Forelimb muscle (tissue), 1 donor: ENCODE measurements around the gene PRDM5. TPM values are rescaled to one million over a fixed set of nuclear protein-coding genes. Genes with fewer than 3 reads are reported as not detected.

Experiments
- DNase-seq: peaks from one replicate; pipeline ENCODE4 v3.0.0-alpha.2; 2013; ENCODE audit warnings: low read depth
- polyA plus RNA-seq: library from polyadenylated mRNA; unstranded; fragments of 120-200 nt; gene quantifications from one replicate; pipeline ENCODE4 v1.2.1, GENCODE V29; 2013; ENCODE audit not compliant: insufficient read length

Gene PRDM5
- polyA plus RNA-seq: 9.0 TPM

DNA sequence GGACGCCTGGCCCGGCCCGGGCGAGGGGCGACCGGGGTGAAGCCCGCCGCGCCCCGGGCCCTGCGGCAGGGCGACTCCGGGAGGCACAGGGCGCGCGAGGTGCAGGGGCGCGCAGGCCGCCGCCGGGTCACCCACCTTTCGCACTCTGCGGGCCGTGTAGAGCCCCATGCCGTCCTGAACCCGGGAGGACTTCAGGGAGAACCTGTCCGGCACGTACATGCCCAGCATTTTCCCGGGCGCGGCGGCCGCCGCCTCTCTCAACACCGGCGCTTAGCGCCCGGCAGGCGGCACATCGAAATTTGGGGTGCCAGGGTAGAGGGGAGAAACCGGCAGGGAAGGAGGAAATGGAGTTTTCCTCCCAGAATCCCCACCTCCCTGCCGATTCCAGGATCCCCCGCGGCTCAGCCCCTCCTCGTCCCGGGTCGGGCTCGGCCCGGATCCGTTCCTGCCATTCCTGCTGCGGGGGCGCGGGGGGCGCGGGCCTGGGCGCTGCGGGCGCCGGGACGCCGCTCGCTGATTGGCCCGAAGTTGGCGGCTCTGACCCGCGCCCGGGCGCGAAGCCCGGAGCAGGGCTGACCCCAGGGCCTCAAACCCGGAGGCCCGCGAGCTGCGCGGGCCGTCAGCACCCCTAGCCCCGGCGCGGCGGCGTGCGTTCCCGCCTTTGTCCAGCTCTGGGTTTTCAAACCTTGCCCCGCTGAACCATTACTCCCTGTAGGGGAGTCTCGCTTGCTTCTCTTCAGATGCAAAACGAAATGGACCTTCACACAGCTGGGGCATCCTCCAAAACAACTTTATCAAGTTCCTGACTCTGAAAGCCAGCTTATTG lies at the start of gene PRDM5:
Gene PRDM5, minus strand, starts transcription at position 346 of the 826 bp plus-strand sequence. Its CDS starts 118 bp downstream, at position 228.
- peak; percentile 29 for DNase-seq

DNA sequence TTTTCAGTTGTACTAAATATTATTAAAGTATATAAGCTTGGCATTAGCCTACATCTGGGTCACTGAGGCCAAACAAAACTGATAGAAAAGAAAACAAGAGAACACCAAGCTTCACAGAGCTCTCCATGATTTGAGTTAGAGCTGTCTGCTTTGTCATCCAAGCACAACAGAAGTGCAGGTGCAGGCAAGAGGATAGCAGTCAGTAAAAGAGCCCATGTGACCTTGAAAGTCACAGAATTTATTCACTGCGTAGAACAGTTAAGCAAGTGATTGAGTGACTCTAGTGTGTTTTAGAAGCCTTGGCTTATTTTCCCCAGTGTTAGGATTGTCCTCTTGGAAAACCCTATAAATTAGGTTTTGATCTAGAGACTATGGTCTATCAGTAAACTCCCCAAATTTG lies 49.4 kb upstream of the PRDM5 start:
- no peak for DNase-seq

DNA sequence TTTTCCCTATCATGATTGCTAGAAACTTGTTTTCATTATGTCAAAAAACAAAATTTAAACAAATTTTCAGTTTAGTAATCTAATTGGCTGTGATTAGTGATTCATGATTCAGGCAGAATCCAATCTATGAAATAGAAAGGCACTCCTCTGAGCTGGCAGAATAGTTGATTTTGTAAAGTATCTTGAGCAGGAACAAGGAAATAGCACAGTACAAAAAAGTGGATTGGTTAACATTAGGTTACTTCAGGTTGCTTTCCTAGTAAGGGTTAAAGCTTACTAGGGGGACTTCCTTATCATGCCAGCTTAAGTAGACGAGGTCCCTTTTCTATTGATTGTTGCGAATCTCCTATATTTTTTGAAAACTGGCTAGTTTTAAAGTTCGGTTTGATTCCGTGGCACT lies 43.4 kb upstream of the PRDM5 start:
- DNase-seq: no peak

DNA sequence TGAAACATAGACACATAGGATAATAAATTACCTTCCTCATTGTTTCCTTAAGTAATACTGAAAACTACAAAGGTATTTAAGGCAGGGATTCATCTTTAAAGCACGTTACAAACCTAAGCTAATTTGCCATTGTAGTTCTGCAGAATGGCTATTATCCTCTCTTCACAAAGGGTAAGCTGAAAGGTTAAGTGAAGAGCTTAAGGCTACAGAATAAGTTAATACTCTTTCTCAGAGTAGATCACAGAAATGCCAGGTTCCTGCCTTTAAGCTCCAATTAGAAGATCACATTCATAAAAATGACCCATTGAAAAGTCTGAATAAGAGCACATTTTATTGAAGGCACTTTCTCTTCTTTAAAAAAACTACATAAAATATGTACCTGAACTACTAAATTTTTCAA lies 42.1 kb upstream of the PRDM5 start:
- no peak for DNase-seq

DNA sequence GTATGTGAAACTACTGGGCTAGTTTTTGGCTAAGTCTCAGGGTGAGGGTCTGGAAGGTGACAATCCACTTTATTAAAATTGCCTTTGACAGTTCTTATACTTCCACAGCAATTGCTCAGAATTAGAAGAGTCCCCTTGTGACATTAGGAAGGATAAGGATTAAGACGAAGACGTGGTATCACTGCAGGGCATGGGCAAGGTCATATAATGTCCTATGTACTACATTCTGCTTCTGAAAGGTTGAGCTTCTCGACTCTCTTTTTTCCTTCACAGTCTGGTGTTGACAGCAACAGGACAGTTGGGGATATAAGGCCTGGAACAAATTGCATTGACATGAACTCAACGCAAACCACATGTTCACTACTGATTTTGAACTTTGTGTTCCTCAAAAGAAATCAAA lies 40.9 kb upstream of the PRDM5 start:
- DNase-seq: no peak

DNA sequence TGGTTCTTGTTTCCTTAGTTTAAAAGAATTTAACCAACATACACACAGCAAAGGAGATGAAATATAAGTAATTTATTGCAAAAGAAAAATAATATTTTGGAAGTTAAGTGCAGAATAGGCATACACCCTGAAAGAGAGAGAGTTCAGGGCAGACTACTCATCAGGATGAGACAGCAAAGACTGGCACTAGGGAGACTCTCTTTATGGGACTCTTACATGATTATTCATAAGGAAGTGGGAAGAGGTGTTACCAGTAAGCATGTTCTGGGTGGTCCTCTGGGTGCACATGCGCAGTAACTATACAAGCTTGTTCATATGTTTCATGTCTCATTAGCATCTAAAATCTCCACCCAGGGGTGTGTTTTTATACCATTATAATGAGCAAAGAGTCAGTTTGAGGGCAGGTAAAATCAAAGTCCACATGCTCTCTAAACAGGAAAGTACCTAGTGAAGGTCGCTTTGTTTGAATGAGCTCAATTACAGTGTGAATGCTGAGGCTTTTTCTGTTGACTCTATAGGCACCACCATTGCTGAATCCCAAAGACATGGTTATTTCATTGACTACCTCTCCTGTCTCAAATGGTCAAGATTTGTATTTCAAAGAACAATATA lies 38.2 kb upstream of the PRDM5 start:
- DNase-seq: no peak

DNA sequence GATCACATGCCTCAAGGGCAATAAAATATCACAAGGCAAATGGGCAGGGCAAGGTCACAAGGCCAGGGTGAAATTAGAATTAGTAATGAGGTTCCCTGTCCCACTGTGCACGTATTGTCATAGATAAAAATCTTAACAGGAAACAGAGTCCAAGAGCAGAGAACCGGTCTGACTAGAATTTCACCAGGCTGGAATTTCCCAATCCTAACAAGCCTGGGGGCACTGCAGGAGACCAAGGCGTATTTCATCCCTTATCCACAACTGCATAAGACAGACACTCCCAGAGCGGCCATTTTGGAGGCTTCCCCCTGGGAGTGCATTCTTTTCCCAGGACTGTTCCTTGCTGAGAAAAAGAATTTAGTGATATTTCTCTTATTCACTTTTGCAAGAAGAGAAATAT lies 25.9 kb upstream of the PRDM5 start:
- no peak for DNase-seq

DNA sequence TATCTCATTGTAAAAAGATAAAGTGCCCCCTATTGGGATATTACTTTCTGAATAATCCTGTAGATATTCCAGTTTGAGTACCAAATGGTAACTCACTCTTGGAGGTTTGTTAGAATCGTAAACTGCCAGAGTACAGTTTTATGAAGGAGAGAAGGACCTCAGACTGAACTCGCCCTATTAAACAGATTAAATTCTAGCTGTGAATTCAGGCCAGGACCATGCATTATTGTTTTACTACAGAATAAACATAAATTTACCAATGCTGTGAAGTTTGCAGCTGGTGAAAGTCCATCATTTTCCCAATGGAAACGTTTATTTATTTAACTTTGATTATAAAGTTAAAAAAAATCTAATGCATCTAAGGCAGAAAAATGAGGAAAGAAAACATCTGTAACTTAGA lies 20.2 kb upstream of the PRDM5 start:
- no peak for DNase-seq

DNA sequence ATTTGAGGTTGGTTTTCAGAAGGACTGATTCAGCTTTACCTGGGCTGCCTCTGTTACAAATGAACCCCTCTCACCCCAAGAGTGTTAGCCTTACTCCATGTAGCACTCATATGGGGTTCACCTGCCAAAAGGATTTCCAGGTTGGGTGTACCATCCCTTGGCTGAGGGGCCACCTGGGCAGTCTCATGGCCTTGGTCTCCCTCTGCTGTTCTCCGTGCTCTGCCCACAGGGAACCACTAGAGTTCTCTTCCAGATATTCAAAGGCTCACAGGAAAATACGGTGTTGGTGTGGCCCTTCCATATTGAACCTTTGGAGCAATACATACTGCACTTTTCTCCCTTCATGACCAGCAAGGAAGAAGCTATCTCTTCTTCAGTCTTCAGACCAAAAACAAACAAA lies 18.0 kb upstream of the PRDM5 start:
- no peak for DNase-seq

DNA sequence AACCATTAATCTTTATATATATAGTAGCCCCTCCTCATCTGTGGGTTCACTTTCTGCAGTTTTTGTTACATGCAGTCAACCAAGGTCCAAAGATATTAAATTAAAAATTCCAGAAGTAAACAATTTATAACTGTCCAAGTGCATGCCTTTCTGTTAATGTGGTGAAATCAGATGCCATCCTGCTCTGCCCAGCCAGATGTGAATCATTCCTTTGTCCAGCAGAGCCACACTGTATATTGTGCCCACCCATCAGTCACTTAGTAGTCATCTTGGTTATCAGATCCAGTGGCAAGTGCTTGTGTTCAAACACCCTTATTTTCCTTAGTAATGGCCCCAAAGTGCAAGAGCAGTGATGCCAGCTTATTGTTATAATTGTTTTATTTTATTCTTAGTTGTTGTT lies 17.2 kb upstream of the PRDM5 start:
- no peak for DNase-seq

DNA sequence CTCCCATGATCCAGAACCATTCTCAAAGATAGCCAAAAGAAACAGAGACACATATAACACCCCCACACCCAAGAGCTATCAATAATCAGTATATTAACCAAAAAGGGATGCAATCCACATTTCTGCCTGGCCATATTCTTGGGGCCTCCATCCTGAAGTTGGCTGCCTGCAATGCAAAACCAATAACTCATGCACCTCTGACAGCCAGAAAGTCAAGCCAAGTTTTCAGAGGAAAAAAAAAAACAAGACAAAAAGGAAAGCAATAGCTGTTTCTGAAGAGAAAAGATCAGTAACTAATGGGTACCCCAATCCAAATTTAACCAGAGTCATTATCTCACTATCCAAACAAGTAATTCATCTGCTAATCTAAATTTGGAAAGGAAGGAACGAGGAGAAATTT lies 7.3 kb upstream of the PRDM5 start:
- DNase-seq: no peak

DNA sequence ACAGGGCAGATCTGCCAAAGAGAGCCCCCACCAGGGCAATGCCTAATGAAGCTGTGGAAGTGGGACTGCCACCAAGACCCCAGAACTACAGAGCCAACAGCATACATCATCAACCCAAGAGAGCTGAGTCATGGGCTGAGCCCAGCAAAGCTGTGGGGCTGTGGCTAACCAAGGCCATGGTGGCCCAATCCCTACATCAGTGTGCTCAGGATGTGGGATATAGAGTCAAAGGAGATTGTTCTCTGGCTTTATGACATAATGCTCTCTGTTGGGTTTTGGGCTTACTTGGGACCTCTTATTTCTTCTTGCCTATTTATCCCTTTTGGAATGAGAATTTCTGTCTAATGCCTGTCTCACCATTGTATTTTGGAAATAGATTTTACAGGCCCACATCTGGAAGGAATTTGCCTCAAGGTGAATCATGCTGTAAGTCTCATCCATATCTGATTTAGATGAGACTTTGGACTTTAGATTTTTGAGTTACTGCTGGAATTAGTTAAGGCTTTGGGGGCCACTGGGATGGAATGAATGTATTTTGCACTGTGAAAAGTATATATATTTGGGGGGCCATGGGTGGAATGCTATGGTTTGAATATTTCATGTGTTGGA lies 5.4 kb upstream of the PRDM5 start:
- no peak for DNase-seq

DNA sequence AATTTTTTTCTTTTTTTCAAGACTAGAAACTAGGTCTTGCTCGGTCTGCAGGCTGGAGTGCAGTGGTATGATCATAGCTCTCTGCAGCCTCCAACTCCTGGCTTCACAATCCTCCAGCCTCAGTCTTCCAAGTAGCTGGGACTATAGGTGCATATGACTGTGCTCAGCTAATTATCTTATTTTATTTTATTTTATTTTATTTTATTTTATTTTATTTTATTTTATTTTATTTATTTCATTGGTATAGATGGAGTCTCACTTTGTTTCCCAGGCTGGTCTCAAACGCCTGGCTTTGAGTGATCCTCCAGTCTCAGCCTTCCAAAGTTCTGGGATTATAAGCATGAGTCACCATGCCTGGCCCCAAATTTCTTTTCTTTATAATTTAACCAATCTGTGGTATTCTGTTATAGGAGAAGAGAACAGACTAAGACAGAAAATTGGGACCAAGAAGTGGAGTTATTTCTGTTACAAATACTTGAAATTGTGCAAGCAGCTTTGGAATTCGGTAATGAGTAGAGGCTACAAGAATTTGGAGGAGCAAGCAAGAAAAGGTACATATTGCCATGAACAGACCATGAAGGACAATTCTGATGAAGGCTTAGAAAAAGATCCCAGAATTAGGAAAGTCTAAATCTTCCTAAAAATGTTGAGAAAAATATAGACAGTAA lies 4.0 kb upstream of the PRDM5 start:
- DNase-seq: no peak

DNA sequence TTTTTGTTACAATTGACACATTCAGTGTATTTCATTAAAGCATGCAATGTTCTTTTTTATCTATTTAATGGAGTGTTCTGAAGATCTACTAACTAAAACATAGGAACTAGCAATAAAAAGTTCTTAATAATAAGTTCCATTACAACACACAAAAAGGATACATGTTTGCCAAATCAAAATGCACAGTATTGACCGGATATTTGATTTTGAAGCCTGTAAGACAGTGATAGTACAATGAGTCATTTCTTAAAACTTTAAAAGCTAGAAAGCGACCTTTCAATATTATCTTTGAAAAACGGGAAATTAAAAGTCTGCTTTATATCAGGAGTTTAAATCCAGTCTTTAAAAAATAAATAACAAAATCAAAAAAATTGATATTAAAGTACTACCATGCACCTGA lies 2.4 kb upstream of the PRDM5 start:
- no peak for DNase-seq

DNA sequence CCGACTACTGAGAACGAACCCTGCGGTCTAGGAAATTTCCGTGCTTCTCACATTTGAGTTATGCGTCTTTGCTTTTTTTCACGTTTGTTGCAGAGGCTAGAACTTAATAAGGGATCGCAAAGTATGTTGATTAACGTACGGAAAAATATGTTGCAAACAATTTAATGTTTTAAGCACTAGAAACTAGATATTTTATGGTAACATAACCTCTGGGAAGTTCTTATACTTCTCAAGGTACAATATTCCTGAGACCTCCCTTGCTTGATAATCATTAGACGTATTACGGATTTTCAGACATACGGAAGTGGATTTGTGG lies 639 bp upstream of the PRDM5 start:
- DNase-seq: no peak

DNA sequence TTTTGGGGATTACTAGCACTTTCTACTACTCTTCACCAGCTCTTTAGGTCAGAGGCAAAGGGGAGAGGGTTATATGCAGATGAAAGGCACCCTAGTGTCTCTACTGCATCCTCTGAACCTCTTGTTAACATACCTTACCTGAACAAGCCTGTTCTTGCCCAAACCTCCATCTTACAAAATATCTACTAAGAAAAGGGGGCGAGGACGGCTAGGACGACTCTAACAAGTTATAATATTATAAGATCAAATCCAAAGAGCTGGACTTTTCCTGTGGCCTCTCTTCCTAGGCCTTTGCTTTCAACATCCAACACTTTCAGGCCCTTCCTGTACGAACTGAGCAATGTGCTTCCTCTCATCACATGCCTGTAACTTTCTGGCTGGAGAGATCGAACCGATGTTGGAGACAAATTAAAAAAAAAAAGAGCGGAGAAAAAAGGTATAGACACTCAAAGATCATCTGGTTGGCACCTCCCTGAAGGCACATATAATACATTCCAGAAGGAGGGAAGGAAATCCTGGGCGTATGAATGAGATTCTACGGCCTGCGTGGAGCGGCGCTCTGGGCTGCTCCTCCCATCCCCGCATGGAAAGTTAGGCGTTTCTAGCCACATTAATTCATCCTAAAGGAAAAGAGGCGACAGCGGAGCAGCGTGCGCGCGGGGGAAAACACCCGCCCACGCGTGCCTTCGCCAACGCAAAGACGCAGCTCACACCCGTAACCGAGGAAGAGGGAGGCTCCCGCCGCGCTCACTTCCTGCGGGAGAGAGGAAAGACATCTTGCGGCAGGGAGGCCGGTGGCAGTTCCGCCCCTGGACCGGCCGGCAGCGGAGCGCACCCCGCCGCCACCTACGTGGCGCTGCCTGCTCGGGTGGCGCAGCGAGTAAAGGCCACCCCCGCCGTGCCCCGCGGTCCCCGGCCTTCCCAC lies 808 bp downstream of the PRDM5 start:
- DNase-seq: peak; percentile 32

DNA sequence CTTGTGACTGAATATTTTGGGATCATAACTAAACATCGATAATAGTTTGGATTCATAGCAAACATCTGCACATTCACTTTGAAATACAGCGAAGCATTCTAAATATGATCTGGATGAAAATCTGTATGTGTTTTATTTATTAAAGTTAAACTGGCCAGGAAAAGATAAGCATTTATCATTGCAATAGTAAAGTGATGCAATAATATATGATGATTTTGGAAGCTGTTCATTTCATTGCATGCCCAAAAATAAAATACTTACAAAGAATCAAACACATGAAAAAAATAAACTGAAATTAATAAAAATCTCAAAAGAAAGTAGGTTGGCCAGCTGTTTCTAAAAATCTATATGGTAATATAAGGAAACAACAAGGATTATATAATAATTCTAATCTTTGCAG lies 1.9 kb downstream of the PRDM5 start:
- no peak for DNase-seq

DNA sequence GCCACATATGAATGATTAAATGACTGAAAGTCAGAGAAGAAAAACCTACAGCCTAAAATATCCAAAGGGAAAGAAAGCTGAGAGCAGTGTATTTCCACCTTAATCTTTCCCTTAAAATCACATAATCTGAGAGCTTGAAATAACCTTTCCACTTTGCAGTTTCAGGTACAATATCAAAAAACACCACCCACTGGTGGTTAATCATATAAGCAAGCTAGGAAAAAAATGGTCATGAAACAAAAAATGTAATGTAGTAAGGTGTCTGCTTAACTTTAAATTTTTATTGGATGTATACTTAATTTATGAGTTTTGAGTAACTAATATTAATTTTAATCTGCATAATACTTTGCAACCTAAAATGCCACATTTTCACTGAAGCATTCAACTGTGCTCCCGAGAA lies 3.2 kb downstream of the PRDM5 start:
- DNase-seq: no peak

DNA sequence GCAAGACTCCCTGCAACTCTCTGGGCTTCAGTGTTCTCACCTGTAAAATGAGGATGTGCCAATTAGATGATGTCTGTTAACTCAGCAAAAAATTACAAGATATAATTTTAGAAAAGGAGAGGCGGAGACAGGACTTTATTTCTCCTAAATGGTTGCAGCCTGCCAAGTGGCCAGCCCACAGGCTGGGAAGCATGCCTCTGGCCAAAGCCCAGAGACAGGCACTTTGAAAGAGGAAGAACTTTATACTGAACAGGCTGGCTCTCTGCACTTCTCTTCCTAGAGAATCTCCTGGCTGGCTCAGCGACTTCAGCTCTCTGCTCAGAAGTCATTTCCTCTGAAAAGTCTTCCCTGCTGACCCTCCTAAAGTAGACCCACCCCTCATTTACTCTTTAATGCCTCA lies 3.7 kb downstream of the PRDM5 start:
- DNase-seq: no peak

DNA sequence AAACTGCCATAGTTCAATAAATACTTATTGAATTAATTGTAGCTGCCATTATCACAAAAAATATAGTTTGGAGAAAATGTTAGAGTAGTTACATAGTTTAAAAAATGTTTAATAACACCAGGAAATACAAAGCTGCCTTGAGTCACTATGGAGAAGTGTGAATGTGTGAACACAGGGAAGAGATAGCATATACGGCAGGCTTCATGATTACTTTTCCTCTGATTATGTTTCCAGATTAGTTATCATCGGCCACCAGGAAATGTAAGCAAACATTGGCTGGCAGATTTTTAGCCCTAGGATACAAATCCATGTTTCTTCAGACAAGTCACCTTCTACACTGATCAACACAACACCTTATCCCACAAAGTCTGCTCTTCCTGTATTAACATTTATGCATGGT lies 4.4 kb downstream of the PRDM5 start:
- DNase-seq: no peak

DNA sequence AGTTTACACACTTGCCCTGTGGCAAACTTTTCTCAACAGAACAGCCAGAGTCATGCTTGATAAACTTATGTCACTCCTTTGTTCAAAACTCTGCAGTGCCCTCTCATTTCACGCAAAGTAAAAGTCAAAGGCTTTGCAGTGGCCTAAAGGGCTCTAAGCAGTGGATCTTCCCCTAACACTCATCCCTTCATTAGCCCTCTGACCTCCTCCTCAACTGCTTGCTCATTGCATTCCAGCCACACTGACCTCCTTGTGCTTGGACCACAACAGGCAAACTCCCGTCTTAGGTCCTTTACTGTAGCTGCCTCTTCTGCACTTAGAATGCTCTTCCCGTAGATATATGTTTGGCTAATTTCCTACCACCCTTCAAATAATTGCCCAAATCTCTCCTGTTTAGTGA lies 5.6 kb downstream of the PRDM5 start:
- no peak for DNase-seq

DNA sequence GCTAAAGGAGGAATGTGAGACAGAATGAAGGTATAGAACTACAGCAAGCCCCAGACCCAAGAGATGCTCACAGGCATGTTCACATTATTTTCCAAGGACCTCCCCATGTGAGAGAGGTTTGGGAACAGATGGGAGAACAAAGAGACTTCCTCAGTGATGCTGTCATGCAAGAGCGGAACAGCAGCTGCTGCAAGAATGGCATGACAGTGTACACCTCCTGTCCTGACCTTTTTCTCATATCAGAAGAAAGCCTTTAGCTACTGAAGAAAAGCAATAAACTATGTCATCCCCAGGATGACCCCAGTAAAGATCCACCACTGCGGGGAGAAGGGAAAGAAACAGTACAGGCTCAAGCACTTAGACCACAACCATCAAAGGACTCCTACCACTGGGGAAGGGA lies 7.2 kb downstream of the PRDM5 start:
- no peak for DNase-seq
